GM21526 (cell line): ENCODE results near the gene VNN1.
A peak's percentile ranks its signal among the peaks of the same experiment; 100 is the strongest.
"Not testable (repeated sequence)": the region's sequence is repeated elsewhere in the genome, so short reads cannot be mapped to it uniquely, and the experiment has no call there.

Experiments used
- ATAC-seq: cut with Tn5 transposase; IDR thresholded peaks from one replicate; pipeline ENCODE4 v1.9.1; 2021; ENCODE audit warnings: moderate library complexity; ENCODE audit not compliant: unreplicated experiment, low FRiP score

The VNN1 gene

GRCh38 chr6:132675002-132675401 lies 38.9 kb downstream of the VNN1 start:
- ATAC-seq = no peak

- ATAC-seq = no peak
These were observed 40.3 kb downstream of the VNN1 start for GRCh38 chr6:132673376-132674094.

GRCh38 chr6:132671295-132671694 lies 42.6 kb downstream of the VNN1 start:
- no peak for ATAC-seq

- ATAC-seq = peak; percentile 64
These were observed 44.1 kb downstream of the VNN1 start for GRCh38 chr6:132669690-132670291.

- no peak for ATAC-seq
These were observed 47.7 kb downstream of the VNN1 start for GRCh38 chr6:132666118-132666517.

- ATAC-seq = no peak
These were observed 49.4 kb downstream of the VNN1 start for GRCh38 chr6:132664309-132665034.

- ATAC-seq = no peak
These were observed 50.2 kb downstream of the VNN1 start for GRCh38 chr6:132663661-132664060.

- no peak for ATAC-seq
These were observed 51.9 kb downstream of the VNN1 start for GRCh38 chr6:132661906-132662305.

- no peak for ATAC-seq
These were observed 54.8 kb downstream of the VNN1 start, which contains the start of gene TAAR1 for GRCh38 chr6:132659082-132659481. Gene TAAR1 (minus strand): TSS chr6:132659182. CDS start chr6:132646003, 13,179 bp downstream.

GRCh38 chr6:132651062-132651461 lies 62.8 kb downstream of the VNN1 start:
- ATAC-seq = peak; percentile 57

GRCh38 chr6:132650429-132650828 lies 63.4 kb downstream of the VNN1 start:
- ATAC-seq = no peak

GRCh38 chr6:132648828-132649227 lies 65.0 kb downstream of the VNN1 start:
- ATAC-seq = no peak

- peak; percentile 87 for ATAC-seq
These were observed 65.5 kb downstream of the VNN1 start for GRCh38 chr6:132648356-132648755.

- no peak for ATAC-seq
These were observed 70.3 kb downstream of the VNN1 start for GRCh38 chr6:132643547-132643946.

- not testable (repeated sequence) for ATAC-seq
These were observed 76.7 kb downstream of the VNN1 start for GRCh38 chr6:132637135-132637534.

- not testable (repeated sequence) for ATAC-seq
These were observed 77.9 kb downstream of the VNN1 start for GRCh38 chr6:132635906-132636305.

- not testable (repeated sequence) for ATAC-seq
These were observed 78.6 kb downstream of the VNN1 start for GRCh38 chr6:132635288-132635687.

- no peak for ATAC-seq
These were observed 79.1 kb downstream of the VNN1 start for GRCh38 chr6:132634796-132635195.

- no peak for ATAC-seq
These were observed 80.5 kb downstream of the VNN1 start for GRCh38 chr6:132633362-132633761.
